ENCODE results near the gene SLC2A13.
"Not testable (repeated sequence)": the region's sequence is repeated elsewhere in the genome, so short reads cannot be mapped to it uniquely, and the experiment has no call there.

Gene SLC2A13

GRCh38 chr12:39905152-39905551, 200.7 kb downstream of the SLC2A13 start:
- Histone ChIP-seq H3K9ac (ENCODE audit: low read depth, low read length, poor library complexity, severe bottlenecking) (no peak overlapping the region), H3K4me3 (ENCODE audit: low read length, poor library complexity, severe bottlenecking) (no peak overlapping the region), H3K9me2 (replicated peaks; ENCODE audit: low read depth, low read length) (no peaks in the 10 kb centered on the region), H3K9me3 (ENCODE audit: insufficient read depth, low read depth, low read length) (no peaks in the 10 kb centered on the region), H4K20me1 (ENCODE audit: insufficient read depth, low read length, poor library complexity, severe bottlenecking) (no peaks in the 10 kb centered on the region), H3K79me2 (ENCODE audit: insufficient read depth, low read length) (no peaks in the 10 kb centered on the region), H3K4me2 (ENCODE audit: low read depth, low read length, poor library complexity, severe bottlenecking) (no peak overlapping the region), H2AFZ (ENCODE audit: low read length) (no peak overlapping the region), H3K27me3 (ENCODE audit: insufficient read depth, low read length, poor library complexity, severe bottlenecking) (no peaks in the 10 kb centered on the region), H3K36me3 (ENCODE audit: insufficient read depth, low read length) (no peaks in the 10 kb centered on the region), H3F3A (ENCODE audit: low read depth) (no peaks in the 10 kb centered on the region), H3K4me1 (ENCODE audit: insufficient read depth, low read length, poor library complexity, severe bottlenecking) (peaks cover 27% of the 10 kb centered on the region)
- TF ChIP-seq CTCF (conservative IDR thresholded peaks at IDR 0.05; ENCODE audit: low read length), result no peak

DNA sequence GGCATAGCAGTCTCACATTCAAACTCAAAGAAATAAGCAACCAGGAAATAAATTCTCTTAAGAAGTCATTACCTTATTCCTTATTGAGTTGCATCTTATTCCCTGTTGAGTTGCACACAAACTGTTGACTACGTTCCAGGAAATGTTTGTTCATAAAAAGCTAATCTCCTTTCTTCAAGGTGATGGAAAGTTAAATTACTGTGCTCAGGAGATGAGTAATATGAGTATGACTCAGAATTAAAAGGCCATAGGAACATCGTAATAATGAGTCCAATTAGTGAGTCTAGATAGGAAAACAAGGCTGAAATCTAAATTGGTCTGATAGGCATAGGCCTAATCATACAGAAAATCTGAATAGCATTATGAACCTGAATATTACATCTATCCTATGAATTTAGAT, 203.1 kb downstream of the SLC2A13 start:
- Histone ChIP-seq H3K9me3 (ENCODE audit: insufficient read depth, low read depth, low read length) (no peaks in the 10 kb centered on the region), H3K4me3 (ENCODE audit: low read length, poor library complexity, severe bottlenecking) (no peak overlapping the region), H3K9ac (ENCODE audit: low read depth, low read length, poor library complexity, severe bottlenecking) (no peak overlapping the region), H3K9me2 (replicated peaks; ENCODE audit: low read depth, low read length) (no peaks in the 10 kb centered on the region), H3K79me2 (ENCODE audit: insufficient read depth, low read length) (no peaks in the 10 kb centered on the region), H4K20me1 (ENCODE audit: insufficient read depth, low read length, poor library complexity, severe bottlenecking) (no peaks in the 10 kb centered on the region), H3K27me3 (ENCODE audit: insufficient read depth, low read length, poor library complexity, severe bottlenecking) (no peaks in the 10 kb centered on the region), H3K4me2 (ENCODE audit: low read depth, low read length, poor library complexity, severe bottlenecking) (no peak overlapping the region), H3K4me1 (ENCODE audit: insufficient read depth, low read length, poor library complexity, severe bottlenecking) (peaks cover 27% of the 10 kb centered on the region), H3K36me3 (ENCODE audit: insufficient read depth, low read length) (no peaks in the 10 kb centered on the region), H2AFZ (ENCODE audit: low read length) (no peak overlapping the region), H3F3A (ENCODE audit: low read depth) (no peaks in the 10 kb centered on the region)
- TF ChIP-seq CTCF (conservative IDR thresholded peaks at IDR 0.05; ENCODE audit: low read length) (no peak), EZH2phosphoT487 (IDR thresholded peaks at IDR 0.05; ENCODE audit: borderline replicate concordance) (no peak)

GRCh38 chr12:39897315-39897714, 208.6 kb downstream of the SLC2A13 start:
- no peaks in the 10 kb centered on the region for H3K9me3 ChIP-seq (ENCODE audit: insufficient read depth, low read depth, low read length)
- H3F3A ChIP-seq (ENCODE audit: low read depth), result peaks cover 9% of the 10 kb centered on the region; the same call in 1 of the 2 replicates
- H3K27me3 ChIP-seq (ENCODE audit: insufficient read depth, low read length, poor library complexity, severe bottlenecking), result no peaks in the 10 kb centered on the region
- no peak overlapping the region for H3K4me3 ChIP-seq (ENCODE audit: low read length, poor library complexity, severe bottlenecking)
- no peak for TF ChIP-seq CTCF (conservative IDR thresholded peaks at IDR 0.05; ENCODE audit: low read length)
- TF ChIP-seq EZH2phosphoT487 (IDR thresholded peaks at IDR 0.05; ENCODE audit: borderline replicate concordance), result no peak
- peaks cover 3% of the 10 kb centered on the region for H3K4me1 ChIP-seq (ENCODE audit: insufficient read depth, low read length, poor library complexity, severe bottlenecking)
- H3K9ac ChIP-seq (ENCODE audit: low read depth, low read length, poor library complexity, severe bottlenecking), result no peak overlapping the region
- H3K4me2 ChIP-seq (ENCODE audit: low read depth, low read length, poor library complexity, severe bottlenecking), result no peak overlapping the region
- no peaks in the 10 kb centered on the region for H3K9me2 ChIP-seq (replicated peaks; ENCODE audit: low read depth, low read length)
- H4K20me1 ChIP-seq (ENCODE audit: insufficient read depth, low read length, poor library complexity, severe bottlenecking), result no peaks in the 10 kb centered on the region
- no peak overlapping the region for H2AFZ ChIP-seq (ENCODE audit: low read length)
- H3K79me2 ChIP-seq (ENCODE audit: insufficient read depth, low read length), result no peaks in the 10 kb centered on the region
- H3K36me3 ChIP-seq (ENCODE audit: insufficient read depth, low read length), result no peaks in the 10 kb centered on the region

DNA sequence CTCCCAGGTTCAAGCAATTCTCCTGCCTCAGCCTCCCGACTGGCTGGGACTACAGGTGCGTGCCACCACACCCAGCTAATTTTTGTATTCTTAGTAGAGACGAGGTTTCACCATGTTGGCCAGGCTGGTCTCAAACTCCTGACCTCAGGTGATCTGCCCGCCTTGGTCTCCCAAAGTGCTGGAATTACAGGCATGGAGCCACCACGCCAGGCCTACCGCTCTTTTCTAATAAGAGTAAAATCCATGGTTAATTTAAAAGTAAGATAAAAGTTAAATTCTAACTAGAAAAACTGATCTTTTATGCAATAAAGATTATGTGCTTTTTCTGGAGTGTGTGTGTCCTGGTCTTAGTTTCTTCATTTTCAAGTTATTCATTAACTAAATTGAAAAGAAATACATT, 212.5 kb downstream of the SLC2A13 start:
- not testable (repeated sequence) for H3K9me2 ChIP-seq (replicated peaks; ENCODE audit: low read depth, low read length); H3K27me3 ChIP-seq (ENCODE audit: insufficient read depth, low read length, poor library complexity, severe bottlenecking); H3K4me2 ChIP-seq (ENCODE audit: low read depth, low read length, poor library complexity, severe bottlenecking); H3K9ac ChIP-seq (ENCODE audit: low read depth, low read length, poor library complexity, severe bottlenecking); H3K36me3 ChIP-seq (ENCODE audit: insufficient read depth, low read length); H3F3A ChIP-seq (ENCODE audit: low read depth); H3K79me2 ChIP-seq (ENCODE audit: insufficient read depth, low read length); H4K20me1 ChIP-seq (ENCODE audit: insufficient read depth, low read length, poor library complexity, severe bottlenecking); H3K9me3 ChIP-seq (ENCODE audit: insufficient read depth, low read depth, low read length); H3K4me3 ChIP-seq (ENCODE audit: low read length, poor library complexity, severe bottlenecking); H2AFZ ChIP-seq (ENCODE audit: low read length)
- H3K4me1 ChIP-seq (ENCODE audit: insufficient read depth, low read length, poor library complexity, severe bottlenecking), result peaks cover 15% of the 10 kb centered on the region
